Measurements from ENCODE around the gene ADD3.

- TF ChIP-seq CTCF (IDR thresholded peaks at IDR 0.05; ENCODE audit: poor library complexity) (no peak), EZH2phosphoT487 (IDR thresholded peaks at IDR 0.05; ENCODE audit: low read depth, severe bottlenecking, unreplicated experiment) (no peak)
These were observed 2.1 kb downstream of the ADD3 start for GRCh38 chr10:110009736-110010475.

Measured in hepatocyte (in vitro differentiated cells).